GM12878 (cell line): Measurements from ENCODE around the gene PTPN20.

Experiments used
- ATF2 ChIP-seq: IDR thresholded peaks from 2 replicates; pipeline ENCODE4 v1.6.1; 2012; ENCODE audit warnings: low read length, inconsistent platforms
- CTCF ChIP-seq, 3 experiments: IDR thresholded peaks in 2 of 3; conservative IDR thresholded peaks in 1 of 3; 2 replicates each; pipeline ENCODE4 v1.5.1; 2011; ENCODE audit warnings: low read depth in 3 of 3, low read length in 3 of 3, mild to moderate bottlenecking in 3 of 3, control low read depth in 2 of 3, moderate library complexity in 2 of 3, inconsistent platforms in 1 of 3, mixed read lengths in 1 of 3; ENCODE audit not compliant: control insufficient read depth in 2 of 3, insufficient read depth in 1 of 3; ENCODE audit errors: extremely low read depth in 1 of 3
- DPF2 ChIP-seq: fragments of 450-650 bp; IDR thresholded peaks from 2 replicates; pipeline ENCODE4 v1.6.1; 2017; ENCODE audit warnings: mild to moderate bottlenecking
- FOXM1 ChIP-seq: IDR thresholded peaks from 2 replicates; pipeline ENCODE4 v1.6.1; 2012; ENCODE audit warnings: low read depth, mild to moderate bottlenecking, inconsistent platforms, low read length, moderate library complexity
- POLR2AphosphoS5 ChIP-seq: IDR thresholded peaks from 2 replicates; pipeline ENCODE4 v1.6.1; 2011; ENCODE audit warnings: mild to moderate bottlenecking, low read length, inconsistent platforms
- REST ChIP-seq: IDR thresholded peaks from 2 replicates; pipeline ENCODE4 v1.6.1; 2012; ENCODE audit warnings: mild to moderate bottlenecking, low read depth, low read length
- SPI1 ChIP-seq: IDR thresholded peaks from 2 replicates; pipeline ENCODE4 v1.6.1; 2011; ENCODE audit warnings: low read depth, mild to moderate bottlenecking, low read length, moderate library complexity, borderline replicate concordance; ENCODE audit not compliant: insufficient read depth
- TARDBP ChIP-seq: IDR thresholded peaks from 2 replicates; pipeline ENCODE4 v1.6.1; 2016; ENCODE audit warnings: borderline replicate concordance
- YY1 ChIP-seq: IDR thresholded peaks from 2 replicates; pipeline ENCODE4 v1.6.1; 2011; ENCODE audit warnings: low read depth, mild to moderate bottlenecking, low read length

- TF ChIP-seq CTCF (IDR thresholded peaks at IDR 0.05 in 2 of 3, conservative IDR thresholded peaks at IDR 0.05 in 1 of 3; ENCODE audit: control insufficient read depth in 2 of 3, extremely low read depth in 1 of 3, insufficient read depth in 1 of 3, low read depth in 3 of 3, low read length in 3 of 3) (no peak), ATF2 (no peak), YY1 (no peak), FOXM1 (no peak), POLR2AphosphoS5 (no peak), DPF2 (no peak), TARDBP (no peak), REST (no peak), SPI1 (no peak)
Observed at GRCh38 chr10:46999217-46999616, 88.0 kb downstream of the PTPN20 start.
